Glutamatergic neuron (in vitro differentiated cells): ENCODE measurements around the gene MGAT4B. TPM values are rescaled to one million over a fixed set of nuclear protein-coding genes. Genes with fewer than 3 reads are reported as not detected.

ENCODE experiments used
- DNase-seq: peaks from one replicate; pipeline ENCODE4 v3.0.0; 2022
- H3K27ac Mint-ChIP-seq: one replicate; pipeline ENCODE4 v1.8.0; 2020; ENCODE audit warnings: mild to moderate bottlenecking, mixed read lengths, inconsistent platforms; ENCODE audit not compliant: unreplicated experiment
- H3K27me3 Mint-ChIP-seq: one replicate; pipeline ENCODE4 v1.8.0; 2020; ENCODE audit warnings: mild to moderate bottlenecking, moderate library complexity, mixed read lengths, inconsistent platforms; ENCODE audit not compliant: unreplicated experiment
- H3K36me3 Mint-ChIP-seq: one replicate; pipeline ENCODE4 v1.8.0; 2020; ENCODE audit warnings: mild to moderate bottlenecking, mixed read lengths, inconsistent platforms; ENCODE audit not compliant: unreplicated experiment
- H3K4me1 Mint-ChIP-seq: one replicate; pipeline ENCODE4 v1.8.0; 2020; ENCODE audit warnings: mild to moderate bottlenecking, low read depth, mixed read lengths, inconsistent platforms; ENCODE audit not compliant: unreplicated experiment
- H3K4me3 Mint-ChIP-seq: one replicate; pipeline ENCODE4 v1.8.0; 2020; ENCODE audit warnings: mild to moderate bottlenecking, mixed read lengths, inconsistent platforms; ENCODE audit not compliant: unreplicated experiment
- H3K9me3 Mint-ChIP-seq: one replicate; pipeline ENCODE4 v1.8.0; 2020; ENCODE audit warnings: mild to moderate bottlenecking, moderate library complexity, mixed read lengths, inconsistent platforms; ENCODE audit not compliant: unreplicated experiment
- CTCF ChIP-seq: fragments of 200-600 bp; sonication (generic); IDR thresholded peaks from one replicate; pipeline ENCODE4 v1.5.0; 2021; ENCODE audit not compliant: partially characterized antibody, unreplicated experiment
- microRNA-seq: library from miRNA; unstranded; fragments of <30 nt; microRNA quantifications from one replicate; pipeline ENCODE4, GENCODE V29; 2020; ENCODE audit not compliant: unreplicated experiment
- total RNA-seq: library from RNA; stranded (reverse); fragmentation: NEBNext Ultra II Directional; extraction: Animal tissue kit (Norgen Biotek cat#: 25700); gene quantifications from one replicate; pipeline ENCODE4 v1.2.1, GENCODE V29; 2021; ENCODE audit not compliant: unreplicated experiment

MGAT4B gene
- total RNA-seq, 1 donor from 2014 or later: 140 TPM

- H3K36me3 Mint-ChIP-seq: no peaks in the 10 kb centered on the region
Observed at GRCh38 chr5:179758955-179759354, 47.7 kb downstream of the MGAT4B start.

GRCh38 chr5:179755022-179755421 lies 51.6 kb downstream of the MGAT4B start:
- H3K9me3 Mint-ChIP-seq: no peaks in the 10 kb centered on the region
- TF ChIP-seq CTCF: no peak
- no peak overlapping the region for H3K27ac Mint-ChIP-seq
- H3K36me3 Mint-ChIP-seq: no peaks in the 10 kb centered on the region
- H3K4me1 Mint-ChIP-seq: peaks cover 28% of the 10 kb centered on the region
- no peak overlapping the region for H3K4me3 Mint-ChIP-seq
- H3K27me3 Mint-ChIP-seq: peaks cover 3% of the 10 kb centered on the region
- DNase-seq: no peak

More at GRCh38 chr5:179758955-179759354, 47.7 kb downstream of the MGAT4B start:
- H3K4me3 Mint-ChIP-seq: no peak overlapping the region
- no peak for TF ChIP-seq CTCF
- H3K27me3 Mint-ChIP-seq: peaks cover 3% of the 10 kb centered on the region
- H3K9me3 Mint-ChIP-seq: no peaks in the 10 kb centered on the region
- DNase-seq: no peak
- no peak overlapping the region for H3K27ac Mint-ChIP-seq
- H3K4me1 Mint-ChIP-seq: peaks cover 46% of the 10 kb centered on the region

- H3K4me1 Mint-ChIP-seq: peaks cover 23% of the 10 kb centered on the region
- no peaks in the 10 kb centered on the region for H3K36me3 Mint-ChIP-seq
- no peak overlapping the region for H3K4me3 Mint-ChIP-seq
- TF ChIP-seq CTCF: no peak
- no peaks in the 10 kb centered on the region for H3K9me3 Mint-ChIP-seq
- H3K27ac Mint-ChIP-seq: no peak overlapping the region
- peaks cover 2% of the 10 kb centered on the region for H3K27me3 Mint-ChIP-seq
- DNase-seq: no peak
Observed at GRCh38 chr5:179753971-179754370, 52.7 kb downstream of the MGAT4B start.

GRCh38 chr5:179749857-179750508 lies 56.7 kb downstream of the MGAT4B start:
- Mint-ChIP-seq H3K27me3 (peaks cover 5% of the 10 kb centered on the region), H3K9me3 (no peaks in the 10 kb centered on the region), H3K4me3 (no peak overlapping the region), H3K4me1 (peaks cover 17% of the 10 kb centered on the region), H3K36me3 (no peaks in the 10 kb centered on the region), H3K27ac (peak overlapping the region; percentile 59)
- DNase-seq: no peak
- TF ChIP-seq CTCF: no peak

- H3K27me3 Mint-ChIP-seq: peaks cover 5% of the 10 kb centered on the region
- H3K9me3 Mint-ChIP-seq: no peaks in the 10 kb centered on the region
- peaks cover 8% of the 10 kb centered on the region for H3K4me1 Mint-ChIP-seq
- no peak for DNase-seq
- no peak overlapping the region for H3K27ac Mint-ChIP-seq
- no peaks in the 10 kb centered on the region for H3K36me3 Mint-ChIP-seq
- no peak for TF ChIP-seq CTCF
- no peak overlapping the region for H3K4me3 Mint-ChIP-seq
Observed at GRCh38 chr5:179747811-179748210, 58.9 kb downstream of the MGAT4B start.

Small RNA genes within 50 kb of the gene (microRNA-seq; reads per million reads assigned to microRNA genes)
- 83.7 reads per million, percentile 72 among the genes with 10 or more reads in this experiment for gene MIR1229

Other genes starting within 250 kb of the MGAT4B start
- gene HNRNPH1, start 183.2 kb downstream of the MGAT4B start, total RNA-seq: 1,021 TPM
- not detected for gene CBY3, start 125.8 kb downstream of the MGAT4B start, total RNA-seq
- 363 TPM for gene CANX, start 107.9 kb downstream of the MGAT4B start, total RNA-seq
- 30.0 TPM for gene MAML1, start 74.0 kb downstream of the MGAT4B start, total RNA-seq
- gene LTC4S, start 12.9 kb downstream of the MGAT4B start, total RNA-seq: 0.91 TPM
- gene SQSTM1, start 14.0 kb upstream of the MGAT4B start, total RNA-seq: 97.0 TPM
- gene MRNIP, start 52.0 kb upstream of the MGAT4B start, total RNA-seq: 60.2 TPM
- gene TBC1D9B, start 101.0 kb upstream of the MGAT4B start, total RNA-seq: 81.8 TPM